CD4-positive, alpha-beta T cell treated with Interleukin-10 for 1 hour (primary cell): ENCODE measurements around the gene SIVA1.
"Not testable (repeated sequence)": the region's sequence is repeated elsewhere in the genome, so short reads cannot be mapped to it uniquely, and the experiment has no call there.

Experiments
- DNase-seq: peaks from one replicate; pipeline ENCODE4 v3.0.0-alpha.2; 2020

Gene SIVA1

DNA sequence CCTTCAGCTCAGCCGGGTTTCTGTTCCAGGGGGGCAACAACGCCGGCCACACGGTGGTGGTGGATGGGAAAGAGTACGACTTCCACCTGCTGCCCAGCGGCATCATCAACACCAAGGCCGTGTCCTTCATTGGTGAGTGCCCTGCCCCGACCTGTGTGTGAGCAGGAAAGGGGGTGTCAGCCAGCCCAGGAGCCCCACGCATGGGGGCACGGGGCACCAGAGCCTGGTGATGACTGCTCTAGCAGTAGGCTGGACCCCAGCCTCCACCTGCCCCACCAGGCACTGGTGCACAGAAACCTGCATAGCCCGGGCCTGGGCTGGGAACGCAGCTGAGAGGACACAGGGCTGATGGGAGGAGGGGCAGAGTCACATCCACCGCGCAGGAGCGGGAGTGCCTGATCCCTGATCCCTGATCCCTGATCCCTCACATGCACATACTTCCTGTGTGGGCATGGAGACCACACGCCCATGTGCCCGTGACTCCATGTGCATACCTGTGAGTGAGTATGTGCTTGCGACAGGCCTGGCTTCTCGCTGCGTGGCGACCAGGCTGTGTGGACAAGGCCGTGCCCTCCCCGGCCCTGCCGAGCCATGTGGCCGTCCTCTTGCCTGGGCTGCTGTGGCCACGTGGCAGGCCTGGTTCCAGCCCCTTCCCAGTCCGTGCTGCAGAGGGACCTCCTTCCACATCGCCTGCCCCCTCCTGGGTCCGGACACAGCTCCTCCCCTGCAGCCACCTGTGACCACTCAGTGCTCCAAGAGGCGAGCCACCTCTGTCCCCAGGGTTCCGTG lies 17.8 kb upstream of the SIVA1 start:
- no peak for DNase-seq

DNA sequence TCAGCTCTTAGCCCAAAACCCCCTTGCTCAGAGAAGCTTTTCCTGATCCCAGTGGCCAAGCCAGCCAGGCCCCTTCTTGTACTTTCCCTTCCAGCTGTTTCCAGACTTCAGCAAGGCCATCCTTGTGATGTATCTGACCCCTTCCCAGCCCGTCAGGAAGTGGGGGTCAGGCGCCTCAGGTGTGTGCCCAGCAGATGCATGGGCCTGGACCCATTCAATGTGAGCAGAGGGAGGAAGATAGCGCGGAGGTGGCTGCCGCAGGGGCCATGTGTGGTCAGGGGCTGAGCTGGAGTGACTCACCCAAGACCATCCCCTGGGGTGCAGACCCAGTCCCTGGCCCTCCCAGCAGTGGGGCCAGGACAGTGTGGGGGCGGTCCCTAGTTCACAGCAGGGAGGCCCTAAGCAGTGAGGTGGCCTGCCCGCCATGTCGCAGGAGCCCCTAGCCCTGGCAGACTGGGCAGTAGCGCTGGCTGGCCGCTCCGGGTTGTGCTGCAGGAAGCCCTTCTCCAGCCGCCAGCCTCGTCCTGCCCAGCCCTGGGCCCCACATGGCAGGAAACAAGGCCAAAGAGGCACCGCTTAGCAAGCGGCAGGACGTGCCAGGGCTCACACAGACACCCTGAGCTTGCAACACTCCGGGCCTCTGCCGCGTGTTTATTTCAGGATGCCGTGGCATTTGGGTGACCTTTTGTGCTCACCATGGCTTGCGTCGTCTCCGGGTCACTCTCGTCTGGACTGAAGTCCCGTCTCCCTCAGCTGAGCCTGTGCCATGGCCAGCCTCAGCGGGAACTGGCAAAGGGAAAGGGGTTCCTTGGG lies 16.9 kb upstream of the SIVA1 start:
- DNase-seq: no peak

DNA sequence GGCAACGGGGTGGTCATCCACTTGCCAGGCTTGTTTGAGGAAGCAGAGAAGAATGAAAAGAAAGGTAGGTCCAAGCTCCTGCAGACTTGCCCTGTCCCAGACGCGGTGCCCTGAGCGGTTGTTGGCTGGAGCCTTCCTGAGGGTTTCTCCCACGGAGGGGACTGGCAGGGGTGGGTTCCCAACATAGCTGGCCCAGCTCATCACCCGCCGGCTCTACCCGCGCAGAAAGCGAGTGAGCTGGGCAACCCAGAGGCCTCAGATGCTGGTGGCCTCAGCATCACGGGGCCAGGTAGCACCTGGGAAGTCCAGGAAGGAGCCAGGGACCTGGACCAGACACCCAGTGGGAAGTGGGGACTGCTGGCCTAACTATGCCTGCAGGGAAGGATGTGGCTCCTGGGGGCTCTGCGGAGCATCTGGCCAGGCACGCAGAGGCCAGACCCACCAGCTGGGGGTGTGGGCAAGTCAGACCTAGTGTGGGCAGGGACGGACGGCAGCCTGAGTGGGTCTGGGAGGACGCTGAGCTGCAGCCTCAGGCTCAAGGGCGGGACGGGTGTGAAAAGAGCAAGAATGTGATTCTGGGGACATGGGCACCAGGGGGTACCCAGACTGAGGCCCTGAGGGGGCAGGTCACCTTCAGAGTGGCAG lies 14.4 kb upstream of the SIVA1 start:
- no peak for DNase-seq

DNA sequence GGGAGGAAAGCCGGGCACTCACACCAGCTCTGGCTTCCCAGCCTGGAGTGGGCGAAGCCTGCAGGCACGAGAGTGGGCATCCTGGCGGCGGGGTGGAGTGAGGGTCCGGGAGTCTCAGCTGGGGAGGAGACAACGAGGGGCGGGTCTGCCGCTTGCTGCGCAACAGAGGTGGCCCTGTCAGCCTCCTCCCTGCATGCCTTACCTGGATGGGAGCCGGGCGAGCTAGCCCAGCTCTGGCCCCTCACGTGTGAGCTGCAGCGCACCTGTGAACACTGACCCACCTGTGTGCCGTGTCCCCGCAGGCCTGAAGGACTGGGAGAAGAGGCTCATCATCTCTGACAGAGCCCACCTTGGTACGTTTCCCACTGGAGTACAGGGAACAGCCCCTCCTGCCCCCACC lies 13.9 kb upstream of the SIVA1 start:
- DNase-seq: no peak

DNA sequence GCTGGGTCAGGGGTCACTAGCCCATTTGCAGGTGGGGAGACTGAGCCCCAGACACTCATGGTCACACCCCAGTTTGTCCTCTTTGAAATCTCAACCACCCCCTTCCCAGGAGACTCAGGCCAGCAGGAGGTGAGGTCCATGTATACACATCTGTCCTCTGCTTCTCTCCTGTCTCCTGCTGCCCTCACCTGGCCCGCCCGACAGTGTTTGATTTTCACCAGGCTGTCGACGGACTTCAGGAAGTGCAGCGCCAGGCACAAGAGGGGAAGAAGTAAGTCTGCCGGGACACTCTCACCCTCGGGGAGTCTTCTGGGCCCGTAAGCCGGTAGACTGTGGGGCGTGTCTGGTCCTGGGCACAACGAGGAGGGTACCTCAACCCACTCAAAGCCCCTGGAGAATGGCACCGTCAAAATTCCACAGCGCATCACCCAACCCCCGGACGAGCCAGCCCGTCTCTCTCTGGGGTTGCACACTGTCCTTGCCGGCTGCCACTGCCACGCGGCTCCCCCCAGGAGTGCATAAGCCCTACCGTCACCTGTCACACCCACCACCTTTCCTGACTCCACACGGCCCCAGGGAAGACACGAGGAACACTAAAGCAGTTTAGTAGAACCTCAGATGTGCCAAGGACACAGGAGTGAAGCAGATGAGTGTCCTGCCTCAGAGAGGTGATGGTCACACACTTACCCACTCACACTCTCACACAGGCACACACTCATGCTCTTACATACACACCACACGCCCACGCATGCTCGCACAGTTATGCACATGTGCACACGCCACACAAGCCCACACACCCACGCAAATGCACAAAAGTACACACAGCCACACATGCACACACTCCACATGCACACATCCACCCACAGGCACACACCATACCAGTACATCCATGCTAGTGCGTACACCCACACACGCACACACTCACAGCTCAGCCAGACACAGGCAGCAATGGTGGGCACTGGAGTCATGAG lies 13.1 kb upstream of the SIVA1 start:
- no peak for DNase-seq

DNA sequence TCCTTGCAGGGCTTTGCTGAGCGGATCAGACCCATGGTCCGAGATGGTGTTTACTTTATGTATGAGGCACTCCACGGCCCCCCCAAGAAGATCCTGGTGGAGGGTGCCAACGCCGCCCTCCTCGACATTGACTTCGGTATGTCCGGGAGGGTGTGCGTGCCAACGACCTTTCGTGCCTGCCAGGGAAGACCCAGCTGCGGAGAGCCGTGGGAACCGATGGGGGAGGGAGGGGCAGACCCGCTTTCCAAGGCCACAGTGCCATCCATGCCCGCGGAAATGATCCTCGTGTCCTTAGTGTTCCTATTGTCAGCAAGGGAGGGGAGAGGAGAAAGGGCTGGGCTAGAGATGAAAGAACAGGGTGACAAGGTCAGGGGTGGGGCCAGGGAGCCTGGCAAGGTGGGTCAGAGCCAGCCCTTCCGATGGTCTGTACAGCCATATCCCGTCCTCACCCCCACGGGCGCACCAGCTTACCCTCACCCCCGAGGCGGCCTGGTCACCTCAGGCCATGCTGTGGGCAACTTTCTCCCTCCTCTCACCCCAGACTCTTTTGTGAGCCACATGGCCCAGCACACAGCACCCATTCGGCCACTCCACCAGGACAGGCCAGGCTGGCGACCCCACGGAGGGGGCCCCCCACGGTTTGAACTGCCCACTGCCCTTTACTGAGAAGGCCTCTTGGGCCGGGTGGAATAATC lies 11.7 kb upstream of the SIVA1 start:
- DNase-seq: no peak

DNA sequence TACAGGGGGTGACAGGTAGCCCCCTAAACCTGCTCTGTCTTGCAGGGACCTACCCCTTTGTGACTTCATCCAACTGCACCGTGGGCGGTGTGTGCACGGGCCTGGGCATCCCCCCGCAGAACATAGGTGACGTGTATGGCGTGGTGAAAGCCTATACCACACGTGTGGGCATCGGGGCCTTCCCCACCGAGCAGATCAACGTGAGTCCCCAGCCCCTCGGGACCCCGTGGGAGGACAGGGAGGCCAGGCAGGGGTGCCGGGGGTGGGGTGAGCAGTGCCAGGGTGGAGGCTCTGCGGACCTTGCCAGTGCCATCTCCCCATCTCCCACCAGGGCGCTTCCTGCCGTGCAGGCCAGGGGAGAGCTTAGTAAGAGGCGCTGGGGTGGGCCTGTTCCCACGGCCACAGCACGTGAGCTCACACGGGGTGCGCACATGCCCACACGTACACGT lies 11.1 kb upstream of the SIVA1 start:
- DNase-seq: no peak

DNA sequence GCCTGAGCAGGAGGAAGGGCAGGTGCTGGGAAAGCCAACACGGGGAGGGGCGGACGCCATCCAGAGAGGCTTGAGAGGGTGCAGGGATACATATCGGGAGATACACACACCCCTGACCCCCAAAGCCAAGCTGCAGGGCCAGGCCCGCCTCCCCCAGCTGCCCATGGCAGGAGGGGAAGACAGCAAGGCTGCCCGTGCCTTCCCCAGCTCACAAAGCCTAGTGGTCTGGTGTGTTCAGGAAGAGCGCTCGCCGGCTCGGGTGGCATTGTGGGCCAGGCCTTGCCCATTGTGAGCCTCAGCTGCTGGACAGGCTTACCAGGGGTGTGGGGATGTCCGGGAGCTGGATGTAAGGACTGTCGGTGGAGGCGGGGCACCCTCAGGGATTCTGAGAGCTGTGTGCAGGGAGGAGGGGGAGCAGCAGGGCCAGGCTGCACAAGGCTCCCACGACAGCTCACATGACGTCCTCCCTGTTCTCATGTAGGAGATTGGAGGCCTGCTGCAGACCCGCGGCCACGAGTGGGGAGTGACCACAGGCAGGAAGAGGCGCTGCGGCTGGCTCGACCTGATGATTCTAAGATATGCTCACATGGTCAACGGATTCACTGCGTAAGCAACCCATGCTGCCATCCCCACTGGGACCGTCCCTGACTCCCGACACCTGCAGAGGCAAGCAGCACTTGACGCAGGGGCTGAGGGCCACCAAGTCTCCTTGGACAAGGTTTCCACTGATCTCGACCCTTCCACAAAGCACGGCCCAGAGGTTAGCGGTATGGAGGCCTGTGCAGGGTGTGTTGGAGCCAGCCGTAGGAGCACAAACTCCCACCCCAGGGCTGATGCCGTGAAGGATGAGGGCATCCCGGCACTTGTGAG lies 10.1 kb upstream of the SIVA1 start:
- DNase-seq: no peak

DNA sequence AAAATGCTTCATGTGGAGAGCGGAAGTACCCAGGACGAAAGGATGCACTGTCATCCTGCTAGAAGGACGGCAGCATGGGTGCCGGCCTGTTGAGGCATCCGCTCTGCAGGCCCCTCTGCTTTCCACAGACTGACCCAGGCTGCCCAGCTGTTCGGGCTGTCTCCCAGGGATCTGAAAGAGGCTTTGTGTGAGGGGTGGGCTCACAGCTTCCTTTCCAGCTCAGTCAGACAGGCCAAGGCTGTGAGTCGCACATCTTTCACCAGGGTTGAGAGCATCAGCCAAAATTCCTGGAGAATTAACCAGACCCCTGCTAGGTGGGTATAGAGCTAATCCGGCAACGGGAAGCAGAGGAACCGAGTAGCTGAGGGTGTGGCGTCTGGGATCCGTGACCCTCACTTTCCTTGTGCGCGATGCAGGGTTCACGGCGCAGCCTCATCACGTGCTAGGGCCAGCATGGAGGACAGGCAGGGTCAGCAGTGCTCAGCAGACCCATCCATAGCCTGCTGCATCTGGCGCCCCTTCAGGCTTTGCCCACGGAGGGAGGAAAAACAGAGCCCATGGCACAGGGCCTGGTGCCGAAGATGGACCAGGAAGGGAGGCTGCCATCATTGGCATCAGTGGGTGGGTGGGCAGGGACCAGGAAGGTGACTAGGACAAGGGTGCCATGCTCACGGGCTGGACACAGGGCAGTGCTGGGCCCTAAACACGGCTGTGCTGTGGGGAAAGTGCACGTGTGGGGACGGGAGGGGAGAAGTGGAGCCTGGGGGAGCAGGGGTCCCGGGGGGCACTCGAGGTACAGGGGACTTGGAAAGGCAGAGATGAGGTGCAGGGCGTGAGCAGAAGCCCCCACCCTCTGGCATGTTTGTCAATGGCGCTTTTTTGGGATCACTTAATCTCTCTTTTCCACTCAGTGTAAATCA lies 9.2 kb upstream of the SIVA1 start:
- DNase-seq: no peak

DNA sequence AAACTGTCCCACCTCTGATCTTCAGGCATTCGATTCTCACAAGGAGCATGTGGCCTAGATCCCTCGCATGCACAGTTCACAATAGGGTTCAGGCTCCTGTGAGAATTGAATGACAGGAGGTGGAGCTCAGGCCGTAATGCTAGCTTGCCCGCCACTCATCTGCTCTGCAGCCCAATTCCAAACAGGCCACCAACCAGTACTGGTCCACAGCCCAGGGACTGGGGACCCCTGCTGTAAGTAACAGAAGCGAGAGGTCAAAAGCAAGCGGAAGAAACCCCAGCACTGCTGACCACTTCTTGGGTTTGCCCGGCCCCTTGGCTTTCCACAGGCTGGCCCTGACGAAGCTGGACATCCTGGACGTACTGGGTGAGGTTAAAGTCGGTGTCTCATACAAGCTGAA lies 8.5 kb upstream of the SIVA1 start:
- DNase-seq: no peak

DNA sequence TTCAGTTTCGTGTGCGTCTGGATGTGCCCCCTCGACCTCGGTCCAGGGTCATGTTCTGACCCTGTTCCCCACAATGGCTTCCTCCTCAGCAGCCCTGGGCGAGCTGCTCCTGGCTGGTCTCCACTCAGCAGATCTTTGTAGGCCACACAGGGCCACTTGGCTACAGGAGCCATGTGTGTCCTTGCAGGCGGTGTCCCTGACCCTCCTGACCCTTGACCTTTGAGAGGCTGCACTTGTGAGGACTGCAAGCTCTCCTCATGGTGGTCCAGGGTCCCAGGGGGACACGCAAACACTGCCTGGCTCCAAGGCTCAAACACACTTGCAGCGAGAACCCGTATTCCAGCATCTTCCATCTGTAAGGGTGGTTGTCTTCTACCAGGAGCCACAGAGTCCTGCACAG lies 7.5 kb upstream of the SIVA1 start:
- DNase-seq: no peak

DNA sequence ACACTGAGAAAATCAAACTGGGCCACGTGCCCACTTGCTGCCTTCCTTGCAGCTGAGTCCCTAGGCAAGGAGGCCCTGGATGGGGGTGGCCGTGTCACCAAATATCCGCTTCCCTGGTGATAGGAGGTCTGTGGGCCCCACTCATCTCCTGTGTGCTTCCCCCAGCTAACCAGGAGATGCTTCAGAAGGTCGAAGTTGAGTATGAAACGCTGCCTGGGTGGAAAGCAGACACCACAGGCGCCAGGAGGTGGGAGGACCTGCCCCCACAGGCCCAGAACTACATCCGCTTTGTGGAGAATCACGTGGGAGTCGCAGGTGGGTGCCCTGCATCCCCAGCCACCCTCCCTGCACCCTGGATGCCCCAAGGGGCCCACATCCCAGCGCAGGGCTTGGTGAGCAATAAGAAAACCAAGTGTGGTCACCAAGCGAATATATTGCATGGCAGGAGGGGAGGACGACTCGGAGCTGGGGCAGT lies 6.8 kb upstream of the SIVA1 start:
- no peak for DNase-seq

DNA sequence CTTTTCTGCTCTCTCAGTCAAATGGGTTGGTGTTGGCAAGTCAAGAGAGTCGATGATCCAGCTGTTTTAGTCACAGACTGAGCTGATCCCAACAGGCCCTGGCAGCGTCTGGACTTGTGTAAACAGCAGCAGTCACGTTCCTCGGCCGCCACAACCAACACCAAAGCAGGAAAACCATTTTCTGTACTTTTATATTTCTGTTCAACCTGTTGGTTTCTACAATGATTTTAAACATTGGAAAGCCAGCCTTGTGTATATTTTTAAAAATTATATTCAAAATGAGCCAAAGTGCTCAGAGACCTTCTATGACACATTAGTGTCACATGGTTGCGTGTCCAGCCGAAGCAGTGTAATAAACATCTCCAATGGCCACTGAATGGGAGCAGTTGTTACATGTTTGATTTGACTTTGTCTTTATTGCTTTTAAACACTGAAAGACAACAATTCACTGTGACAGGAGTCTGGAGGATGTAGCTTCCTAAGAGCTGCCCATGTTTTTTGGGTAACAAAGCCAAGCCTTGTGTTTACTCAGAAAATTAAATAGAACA lies 5.9 kb upstream of the SIVA1 start:
- DNase-seq: no peak

DNA sequence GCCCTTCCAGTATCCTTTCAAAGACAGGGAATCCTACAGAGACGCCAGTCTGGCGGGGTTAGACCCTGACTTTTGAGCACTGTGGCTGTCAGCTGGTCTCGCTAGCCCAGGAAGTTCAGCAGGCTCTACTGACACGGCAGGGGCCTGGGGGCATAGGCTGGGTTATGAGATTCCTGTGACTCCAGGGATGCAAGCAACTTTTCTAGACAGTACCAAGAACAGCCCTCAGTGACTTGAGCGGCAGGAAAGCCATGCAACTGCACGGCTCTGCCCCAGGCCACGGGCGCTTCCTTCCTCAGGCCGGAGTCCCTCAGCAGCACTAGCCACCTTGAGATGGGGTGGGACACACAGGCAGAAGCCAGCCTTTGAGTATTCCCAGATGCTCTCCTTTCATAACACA lies 5.1 kb upstream of the SIVA1 start:
- DNase-seq: no peak

DNA sequence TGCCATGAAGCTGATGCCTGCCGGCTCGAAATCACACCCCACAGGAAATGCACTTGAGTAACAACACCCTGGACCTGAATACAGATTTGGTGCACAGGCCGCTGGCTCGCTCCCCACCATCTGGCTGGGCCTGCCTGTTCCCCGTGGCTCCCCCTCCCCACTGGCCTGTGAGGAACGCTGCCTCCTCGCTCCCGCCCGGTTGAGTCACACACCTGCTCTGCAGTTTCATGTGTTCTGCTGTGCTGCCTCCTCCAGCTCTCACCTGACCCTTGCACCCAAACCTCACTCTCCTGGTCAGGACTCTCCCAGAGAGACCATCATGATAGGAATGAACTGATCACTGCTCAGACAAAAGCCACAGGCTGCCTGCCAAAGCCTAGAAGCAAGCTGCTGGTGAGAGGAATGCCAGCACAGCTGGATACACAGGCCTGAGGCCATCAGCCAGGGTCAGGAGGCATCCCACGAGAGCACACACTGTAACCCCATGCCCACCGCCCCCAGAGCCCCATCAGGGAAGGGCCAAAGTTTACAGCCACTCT lies 3.8 kb upstream of the SIVA1 start:
- DNase-seq: no peak

DNA sequence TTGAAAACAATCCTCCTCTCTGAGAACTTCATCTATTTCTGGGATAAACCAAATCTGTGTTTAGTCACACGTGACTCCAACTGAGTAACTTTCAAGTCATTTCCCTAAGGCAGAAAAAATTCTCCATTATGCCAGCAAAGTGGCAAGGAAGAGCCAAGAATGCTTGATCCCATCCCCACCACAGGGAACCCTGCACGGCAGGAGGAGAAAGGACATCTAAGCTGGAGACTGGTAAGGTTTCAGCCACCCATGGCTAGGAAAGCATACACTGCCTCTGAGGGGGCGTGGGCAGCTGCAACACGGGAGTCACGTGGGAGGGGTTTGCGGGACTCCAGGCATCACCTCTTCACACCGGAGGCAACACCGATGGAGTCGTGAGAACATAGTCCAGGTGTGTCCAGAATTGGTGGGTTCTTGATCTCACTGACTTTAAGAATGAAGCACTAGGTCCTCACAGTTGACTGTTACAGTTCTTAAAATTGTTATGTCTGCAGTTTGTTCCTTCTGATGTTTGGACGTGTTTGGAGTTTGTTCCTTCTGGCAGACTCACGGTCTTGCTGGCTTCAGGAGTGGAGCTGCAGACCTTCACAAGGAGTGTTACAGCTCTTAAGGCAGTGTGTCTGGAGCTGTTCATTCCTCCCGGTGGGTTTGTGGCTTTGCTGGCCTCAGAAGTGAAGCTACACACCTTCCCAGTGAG lies 2.7 kb upstream of the SIVA1 start:
- DNase-seq: no peak

DNA sequence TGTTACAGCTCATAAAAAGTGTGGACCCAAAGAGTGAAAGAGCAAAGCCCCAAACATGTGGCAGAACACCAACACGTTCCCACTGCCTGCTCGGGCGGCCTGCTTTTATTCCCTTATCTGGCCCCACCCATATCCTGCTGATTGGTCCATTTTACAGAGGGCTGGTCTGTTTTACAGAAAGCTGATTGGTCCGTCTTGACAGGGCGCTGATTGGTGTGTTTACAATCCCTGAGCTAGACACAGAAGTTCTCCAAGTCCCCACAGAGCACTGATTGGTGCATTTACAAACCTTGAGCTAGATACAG lies 2.2 kb upstream of the SIVA1 start:
- DNase-seq: not testable (repeated sequence)
